GM12878 (cell line): ENCODE measurements around the gene THRAP3. TPM values are rescaled to one million over a fixed set of nuclear protein-coding genes. Genes with fewer than 3 reads are reported as not detected.

Experiments used
- ATAC-seq: fragments of 200-7000 bp; cut with Tn5 transposase; 3 replicates; pipeline ENCODE4 v1.9.1; 2020; ENCODE audit warnings: mild to moderate bottlenecking, moderate library complexity
- BruUV-seq: library from RNA; stranded (reverse); fragments of 400-500 nt; replicated peaks from 2 replicates; lab custom pipeline; 2021; lab: Mats Ljungman, UMichigan
- CTCF ChIA-PET: fragments of 300-600 bp; sonication (Branson Sonifier 250); formaldehyde crosslinking; extraction: SDS; loops from one replicate; lab custom pipeline; 2021; ENCODE audit warnings: inconsistent platforms; lab: Yijun Ruan, JAX
- POLR2A ChIA-PET: fragments of 350-600 bp; formaldehyde crosslinking; extraction: SDS; loops from one replicate; lab custom pipeline; 2021; ENCODE audit warnings: inconsistent platforms; lab: Charles Lee
- RAD21 ChIA-PET: fragments of 300-600 bp; sonication (Branson Sonifier 250); formaldehyde crosslinking; loops from one replicate; lab custom pipeline; 2023; ENCODE audit warnings: antibody characterized with exemption; ENCODE audit not compliant: unreplicated experiment; lab: Charles Lee
- SMC1A ChIA-PET: fragments of 300-600 bp; sonication (Branson Sonifier 250); formaldehyde crosslinking; loops from one replicate; lab custom pipeline; 2023; ENCODE audit not compliant: unreplicated experiment, uncharacterized antibody; lab: Charles Lee
- DNase-seq: peaks from one replicate; pipeline ENCODE4 v3.0.0-alpha.2; 2011; ENCODE audit warnings: low read depth, low spot score
- FAIRE-seq: peaks from 3 replicates; lab custom pipeline; 2011; peaks lifted over from hg19 to GRCh38; lab: Jason Lieb, UNC
- H2AFZ ChIP-seq: 2 replicates; pipeline ENCODE4 v1.6.0; 2011; ENCODE audit warnings: low read depth, low read length, control low read depth; ENCODE audit not compliant: control insufficient read depth
- H3K27ac ChIP-seq: 2 replicates; pipeline ENCODE4 v1.5.1; 2011; ENCODE audit warnings: control low read depth; ENCODE audit not compliant: control insufficient read depth, insufficient read depth
- H3K27me3 ChIP-seq, 2 experiments: replicated peaks in 1 of 2; 2 replicates each; pipeline versions ENCODE4 v1.6.0 to v1.6.1; 2011; ENCODE audit warnings: low read length in 1 of 2; ENCODE audit not compliant: control insufficient read depth in 2 of 2, insufficient read depth in 2 of 2
- H3K36me3 ChIP-seq, 2 experiments: 2 replicates each; pipeline ENCODE4 v1.5.1; 2011; ENCODE audit warnings: low read length in 1 of 2; ENCODE audit not compliant: control insufficient read depth in 2 of 2, insufficient read depth in 2 of 2
- H3K4me1 ChIP-seq: 2 replicates; pipeline ENCODE4 v1.6.1; 2011; ENCODE audit warnings: mild to moderate bottlenecking, low read length, moderate library complexity, mixed read lengths; ENCODE audit not compliant: control insufficient read depth, insufficient read depth
- H3K4me2 ChIP-seq: 2 replicates; pipeline ENCODE4 v1.6.0; 2011; ENCODE audit warnings: control low read depth; ENCODE audit not compliant: control insufficient read depth, insufficient read depth
- H3K4me3 ChIP-seq: fragments of 200-600 bp; sonication (generic); 2 replicates; pipeline ENCODE4 v1.5.1; 2016
- H3K79me2 ChIP-seq: 2 replicates; pipeline ENCODE4 v1.6.0; 2011; ENCODE audit warnings: low read length; ENCODE audit not compliant: control insufficient read depth, insufficient read depth
- H3K9ac ChIP-seq: 2 replicates; pipeline ENCODE4 v1.8.0; 2011; ENCODE audit warnings: low read length, control low read depth, mixed read lengths; ENCODE audit not compliant: control insufficient read depth, insufficient read depth
- H3K9me3 ChIP-seq: replicated peaks from 3 replicates; pipeline ENCODE4 v1.5.1; 2011; ENCODE audit warnings: mild to moderate bottlenecking, low read length; ENCODE audit not compliant: control insufficient read depth, insufficient read depth
- H4K20me1 ChIP-seq: 2 replicates; pipeline ENCODE4 v1.6.0; 2011; ENCODE audit not compliant: control insufficient read depth, insufficient read depth
- CREM ChIP-seq: IDR thresholded peaks from 2 replicates; pipeline ENCODE4 v1.6.1; 2014; ENCODE audit warnings: antibody characterized with exemption, low read depth
- EED ChIP-seq: sonication (generic); IDR thresholded peaks from 2 replicates; pipeline ENCODE4 v1.6.1; 2016; ENCODE audit warnings: antibody characterized with exemption, low read depth
- MTA2 ChIP-seq: fragments of 450-650 bp; IDR thresholded peaks from 2 replicates; pipeline ENCODE4 v1.6.1; 2016; ENCODE audit warnings: low read depth, mild to moderate bottlenecking, moderate library complexity
- TCF3 ChIP-seq: IDR thresholded peaks from 2 replicates; pipeline ENCODE4 v1.6.1; 2012; ENCODE audit warnings: low read depth, mild to moderate bottlenecking, low read length, borderline replicate concordance; ENCODE audit not compliant: insufficient read depth
- ZZZ3 ChIP-seq: IDR thresholded peaks from 2 replicates; pipeline ENCODE4 v1.6.1; 2011; ENCODE audit warnings: low read depth; ENCODE audit not compliant: control insufficient read depth, insufficient read length
- WGBS: methylation state at CpG from one replicate; pipeline ENCODE4 v1.1.6; 2016; ENCODE audit warnings: low lambda C conversion rate; ENCODE audit not compliant: insufficient replicate concordance, insufficient coverage; ENCODE audit errors: missing lambda C conversion rate; 5-methylcytosine and 5-hydroxymethylcytosine counted together
- in situ Hi-C: fragments of 300-500 bp; cut with MboI; formaldehyde crosslinking; loops from 9 replicates; pipeline ENCODE4 v1.14.3; 2018; ENCODE audit warnings: mixed read lengths
- intact Hi-C: fragments of 100-400 bp; cut with micrococcal nuclease; formaldehyde crosslinking; loops from one replicate; pipeline ENCODE4 v1.14.2; 2022; ENCODE audit not compliant: unreplicated experiment
- polyA plus RNA-seq, 11 experiments: library from polyadenylated mRNA; depleted of rRNA in 4 of 11; unstranded in 6 of 11; stranded (reverse) in 5 of 11; fragments of >200 nt; fragmentation: Nextera tagmentation in 4 of 11; fragmentation: Illumina TruSeq in 1 of 11; extraction: Ambion mirVana in 4 of 11; extraction: Trizol in 1 of 11; gene quantifications; 1 replicate in 1 of 11; 2 replicates in 10 of 11; pipeline versions ENCODE4 v1.2.1 to v1.2.3, GENCODE V29; 2011 to 2016; ENCODE audit warnings: inconsistent platforms in 2 of 11, missing spikeins in 2 of 11, low read depth in 1 of 11
- total RNA-seq, 4 experiments: library from RNA; depleted of rRNA in 3 of 4; stranded (reverse); fragments of >200 nt in 3 of 4; fragmentation: Illumina TruSeq in 1 of 4; extraction: Trizol in 1 of 4; gene quantifications; 2 replicates each; pipeline versions ENCODE4 v1.2.1 to v1.2.3, GENCODE V29; 2013 to 2021
- TF ChIP-seq, protein P1 (sequence below), 3 experiments: IDR thresholded peaks in 2 of 3; conservative IDR thresholded peaks in 1 of 3; 2 replicates each; pipeline ENCODE4 v1.5.1; 2011; ENCODE audit warnings: low read depth in 3 of 3, low read length in 3 of 3, mild to moderate bottlenecking in 3 of 3, control low read depth in 2 of 3, moderate library complexity in 2 of 3, inconsistent platforms in 1 of 3, mixed read lengths in 1 of 3; ENCODE audit not compliant: control insufficient read depth in 2 of 3, insufficient read depth in 1 of 3; ENCODE audit errors: extremely low read depth in 1 of 3
- TF ChIP-seq, protein P2 (sequence below): IDR thresholded peaks from 2 replicates; pipeline ENCODE4 v1.6.1; 2011; ENCODE audit warnings: mild to moderate bottlenecking, low read depth, low read length, moderate library complexity; ENCODE audit not compliant: insufficient replicate concordance
- TF ChIP-seq, protein P3 (sequence below): fragments of 450-650 bp; IDR thresholded peaks from 2 replicates; pipeline ENCODE4 v1.6.1; 2016; ENCODE audit warnings: mild to moderate bottlenecking
- TF ChIP-seq, protein P4 (sequence below): fragments of 450-650 bp; IDR thresholded peaks from 2 replicates; pipeline ENCODE4 v1.6.1; 2017; ENCODE audit warnings: mild to moderate bottlenecking
- TF ChIP-seq, protein P5 (sequence below): IDR thresholded peaks from 2 replicates; pipeline ENCODE4 v1.6.1; 2012; ENCODE audit warnings: low read depth, low read length, improper control_type of control experiment

THRAP3 gene
- total and polyA plus RNA-seq, 10 of the 15 experiments (the other 5 are each of a cell fraction or from before 2014, with no cell fraction given): 76.3 to 173 (median 136) TPM

DNA sequence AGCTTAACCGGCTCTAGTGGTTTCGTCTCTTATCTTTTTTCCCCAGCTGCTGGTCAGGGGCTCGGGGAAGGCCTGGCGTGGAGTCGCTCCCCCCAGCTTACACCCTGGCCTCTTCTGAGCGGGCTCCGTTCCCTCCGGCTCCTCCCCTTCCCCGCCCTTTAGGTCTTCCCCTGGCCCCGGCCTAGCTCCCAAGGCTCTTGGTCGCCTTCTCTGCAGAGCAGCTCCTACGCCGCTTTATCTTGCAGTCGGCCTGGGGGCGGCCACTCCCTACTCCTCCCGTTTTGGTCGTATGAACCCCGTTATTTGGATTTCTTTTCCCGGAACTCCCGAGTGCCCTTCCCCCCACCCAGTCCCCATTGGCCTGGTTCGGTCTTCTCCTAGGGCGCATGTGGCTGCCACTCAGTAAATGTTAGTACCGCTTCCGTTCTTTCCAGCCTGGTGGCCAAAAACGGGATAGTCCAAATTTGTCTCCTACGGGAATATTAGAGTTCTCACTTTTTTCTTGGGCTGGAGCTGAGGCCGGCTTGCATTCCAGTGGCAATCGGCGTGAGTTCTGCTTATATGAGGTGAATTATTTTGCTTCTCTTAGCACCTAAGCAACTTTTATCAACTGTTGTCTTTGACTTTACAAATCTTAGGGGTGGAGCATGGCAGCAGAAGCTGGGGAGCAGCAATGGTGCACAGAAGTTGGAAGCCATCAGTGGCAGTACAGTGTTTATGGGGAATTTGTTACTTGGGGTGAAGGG, 467 bp downstream of the THRAP3 start:
- in situ Hi-C loops: no loop called here
- Histone ChIP-seq H2AFZ (peak overlapping the region; percentile 66), H3K79me2 (peaks cover 48% of the 10 kb centered on the region), H3K27ac (peak overlapping the region; percentile 87), H3K4me3 (peak overlapping the region; percentile 95), H3K36me3 (peaks cover 2 to 5% of the 10 kb centered on the region in 2 experiments; a peak in 1 of 4 replicates), H3K9ac (peak overlapping the region; percentile 91), H3K4me2 (peak overlapping the region; percentile 91), H3K9me3 (no peaks in the 10 kb centered on the region), H3K27me3 (no peaks in the 10 kb centered on the region), H3K4me1 (peaks cover 7% of the 10 kb centered on the region; the same call in 1 of the 2 replicates), H4K20me1 (0 out of 2 replicates have a peak, but pooled peaks cover 4% of the 10 kb centered on the region)
- BruUV-seq: TSS peak; percentile 65
- ChIA-PET CTCF (interaction anchor here (0.5 to 4.4 kb wide), 8 partner anchors 25 to 128 kb away, joined by 3 to 29 read pairs (median 4); partner anchors contain the start of gene TRAPPC3), RAD21 (interaction anchor here (0.6 to 3.8 kb wide), 14 partner anchors 15 to 226 kb away, joined by 3 to 54 read pairs (median 4); partner anchors contain the start of genes OSCP1, SH3D21 and TRAPPC3), POLR2A (interaction anchor here (0.6 to 3.7 kb wide), 22 partner anchors 11 to 294 kb away, joined by 3 to 23 read pairs (median 5); partner anchors contain the start of genes AGO3, LSM10, MAP7D1 and SH3D21), SMC1A (interaction anchor here (0.9 to 2.7 kb wide), 13 partner anchors 13 to 194 kb away, joined by 3 to 27 read pairs (median 5); partner anchors contain the start of genes MAP7D1 and TRAPPC3)
- DNase-seq (no peak), FAIRE-seq (no peak), ATAC-seq (peak; percentile 84)
- intact Hi-C loops: loop anchor here (1.0 to 10.0 kb wide), 2 partner anchors 75 to 160 kb away; partner anchors contain the start of genes STK40 and TRAPPC3
- under 1% methylated on average over 23 of the region's 29 CpGs for WGBS
- TF ChIP-seq, protein P1, sequence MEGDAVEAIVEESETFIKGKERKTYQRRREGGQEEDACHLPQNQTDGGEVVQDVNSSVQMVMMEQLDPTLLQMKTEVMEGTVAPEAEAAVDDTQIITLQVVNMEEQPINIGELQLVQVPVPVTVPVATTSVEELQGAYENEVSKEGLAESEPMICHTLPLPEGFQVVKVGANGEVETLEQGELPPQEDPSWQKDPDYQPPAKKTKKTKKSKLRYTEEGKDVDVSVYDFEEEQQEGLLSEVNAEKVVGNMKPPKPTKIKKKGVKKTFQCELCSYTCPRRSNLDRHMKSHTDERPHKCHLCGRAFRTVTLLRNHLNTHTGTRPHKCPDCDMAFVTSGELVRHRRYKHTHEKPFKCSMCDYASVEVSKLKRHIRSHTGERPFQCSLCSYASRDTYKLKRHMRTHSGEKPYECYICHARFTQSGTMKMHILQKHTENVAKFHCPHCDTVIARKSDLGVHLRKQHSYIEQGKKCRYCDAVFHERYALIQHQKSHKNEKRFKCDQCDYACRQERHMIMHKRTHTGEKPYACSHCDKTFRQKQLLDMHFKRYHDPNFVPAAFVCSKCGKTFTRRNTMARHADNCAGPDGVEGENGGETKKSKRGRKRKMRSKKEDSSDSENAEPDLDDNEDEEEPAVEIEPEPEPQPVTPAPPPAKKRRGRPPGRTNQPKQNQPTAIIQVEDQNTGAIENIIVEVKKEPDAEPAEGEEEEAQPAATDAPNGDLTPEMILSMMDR (IDR thresholded peaks at IDR 0.05 in 2 of 3, conservative IDR thresholded peaks at IDR 0.05 in 1 of 3; ENCODE audit: control insufficient read depth in 2 of 3, extremely low read depth in 1 of 3, insufficient read depth in 1 of 3, low read depth in 3 of 3, low read length in 3 of 3): peak; percentile 4 to 40 (median 19); a peak in 2 of 6 replicates
- TF ChIP-seq EED (peak; percentile 58; the same call in 1 of the 2 replicates), CREM (no peak), MTA2 (peak; percentile 33; the same call in 1 of the 2 replicates), ZZZ3 (no peak), TCF3 (0 out of 2 replicates have a peak, but pooled peaks have one; percentile 0)
- TF ChIP-seq, protein P2, sequence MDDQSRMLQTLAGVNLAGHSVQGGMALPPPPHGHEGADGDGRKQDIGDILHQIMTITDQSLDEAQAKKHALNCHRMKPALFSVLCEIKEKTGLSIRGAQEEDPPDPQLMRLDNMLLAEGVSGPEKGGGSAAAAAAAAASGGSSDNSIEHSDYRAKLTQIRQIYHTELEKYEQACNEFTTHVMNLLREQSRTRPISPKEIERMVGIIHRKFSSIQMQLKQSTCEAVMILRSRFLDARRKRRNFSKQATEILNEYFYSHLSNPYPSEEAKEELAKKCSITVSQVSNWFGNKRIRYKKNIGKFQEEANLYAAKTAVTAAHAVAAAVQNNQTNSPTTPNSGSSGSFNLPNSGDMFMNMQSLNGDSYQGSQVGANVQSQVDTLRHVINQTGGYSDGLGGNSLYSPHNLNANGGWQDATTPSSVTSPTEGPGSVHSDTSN: peak; percentile 73
- TF ChIP-seq, protein P3, sequence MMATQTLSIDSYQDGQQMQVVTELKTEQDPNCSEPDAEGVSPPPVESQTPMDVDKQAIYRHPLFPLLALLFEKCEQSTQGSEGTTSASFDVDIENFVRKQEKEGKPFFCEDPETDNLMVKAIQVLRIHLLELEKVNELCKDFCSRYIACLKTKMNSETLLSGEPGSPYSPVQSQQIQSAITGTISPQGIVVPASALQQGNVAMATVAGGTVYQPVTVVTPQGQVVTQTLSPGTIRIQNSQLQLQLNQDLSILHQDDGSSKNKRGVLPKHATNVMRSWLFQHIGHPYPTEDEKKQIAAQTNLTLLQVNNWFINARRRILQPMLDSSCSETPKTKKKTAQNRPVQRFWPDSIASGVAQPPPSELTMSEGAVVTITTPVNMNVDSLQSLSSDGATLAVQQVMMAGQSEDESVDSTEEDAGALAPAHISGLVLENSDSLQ: peak; percentile 91
- TF ChIP-seq, protein P4, sequence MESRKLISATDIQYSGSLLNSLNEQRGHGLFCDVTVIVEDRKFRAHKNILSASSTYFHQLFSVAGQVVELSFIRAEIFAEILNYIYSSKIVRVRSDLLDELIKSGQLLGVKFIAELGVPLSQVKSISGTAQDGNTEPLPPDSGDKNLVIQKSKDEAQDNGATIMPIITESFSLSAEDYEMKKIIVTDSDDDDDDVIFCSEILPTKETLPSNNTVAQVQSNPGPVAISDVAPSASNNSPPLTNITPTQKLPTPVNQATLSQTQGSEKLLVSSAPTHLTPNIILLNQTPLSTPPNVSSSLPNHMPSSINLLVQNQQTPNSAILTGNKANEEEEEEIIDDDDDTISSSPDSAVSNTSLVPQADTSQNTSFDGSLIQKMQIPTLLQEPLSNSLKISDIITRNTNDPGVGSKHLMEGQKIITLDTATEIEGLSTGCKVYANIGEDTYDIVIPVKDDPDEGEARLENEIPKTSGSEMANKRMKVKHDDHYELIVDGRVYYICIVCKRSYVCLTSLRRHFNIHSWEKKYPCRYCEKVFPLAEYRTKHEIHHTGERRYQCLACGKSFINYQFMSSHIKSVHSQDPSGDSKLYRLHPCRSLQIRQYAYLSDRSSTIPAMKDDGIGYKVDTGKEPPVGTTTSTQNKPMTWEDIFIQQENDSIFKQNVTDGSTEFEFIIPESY: no peak
- TF ChIP-seq, protein P5, sequence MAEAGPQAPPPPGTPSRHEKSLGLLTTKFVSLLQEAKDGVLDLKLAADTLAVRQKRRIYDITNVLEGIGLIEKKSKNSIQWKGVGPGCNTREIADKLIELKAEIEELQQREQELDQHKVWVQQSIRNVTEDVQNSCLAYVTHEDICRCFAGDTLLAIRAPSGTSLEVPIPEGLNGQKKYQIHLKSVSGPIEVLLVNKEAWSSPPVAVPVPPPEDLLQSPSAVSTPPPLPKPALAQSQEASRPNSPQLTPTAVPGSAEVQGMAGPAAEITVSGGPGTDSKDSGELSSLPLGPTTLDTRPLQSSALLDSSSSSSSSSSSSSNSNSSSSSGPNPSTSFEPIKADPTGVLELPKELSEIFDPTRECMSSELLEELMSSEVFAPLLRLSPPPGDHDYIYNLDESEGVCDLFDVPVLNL: 0 out of 2 replicates have a peak, but pooled peaks have one; percentile 11
